Prostate gland (tissue), 2 donors: ENCODE measurements around the gene PDE5A. TPM values are rescaled to one million over a fixed set of nuclear protein-coding genes. Genes with fewer than 3 reads are reported as not detected.
"Not testable (repeated sequence)": the region's sequence is repeated elsewhere in the genome, so short reads cannot be mapped to it uniquely, and the experiment has no call there.

Source experiments
- DNase-seq: peaks from one replicate; pipeline ENCODE4 v3.0.0-alpha.2; 2019; ENCODE audit warnings: low spot score
- H3K27ac ChIP-seq, 2 donors: fragments of 200-600 bp; sonication (generic); 2 replicates each; pipeline ENCODE4 v1.5.1; 2017 to 2019
- H3K27me3 ChIP-seq: fragments of 200-600 bp; sonication (generic); replicated peaks from 2 replicates; pipeline ENCODE4 v1.5.1; 2019; ENCODE audit not compliant: insufficient read depth
- H3K36me3 ChIP-seq, 2 donors: fragments of 200-600 bp; sonication (generic); 1 replicate in 1 of 2; 2 replicates in 1 of 2; pipeline versions ENCODE4 v1.5.1 to v1.8.1; 2017 to 2019
- H3K4me1 ChIP-seq: fragments of 200-600 bp; sonication (generic); replicated peaks from 2 replicates; pipeline ENCODE4 v1.5.1; 2019
- H3K4me3 ChIP-seq, 2 donors: fragments of 200-600 bp; sonication (generic); 2 replicates each; pipeline ENCODE4 v1.5.1; 2017 to 2019
- H3K9me3 ChIP-seq: fragments of 200-600 bp; sonication (generic); 2 replicates; pipeline ENCODE4 v1.5.1; 2017
- POLR2A ChIP-seq: fragments of 450-650 bp; IDR thresholded peaks from one replicate; pipeline ENCODE4 v1.6.1; 2016; ENCODE audit warnings: antibody characterized with exemption, mild to moderate bottlenecking
- POLR2AphosphoS5 ChIP-seq: sonication (generic); formaldehyde crosslinking; IDR thresholded peaks from one replicate; pipeline ENCODE4 v1.6.1; 2017; ENCODE audit warnings: antibody characterized with exemption
- WGBS: methylation state at CpG from one replicate; pipeline ENCODE4 v1.1.5; 2018; 5-methylcytosine and 5-hydroxymethylcytosine counted together
- intact Hi-C: fragments of 100-400 bp; cut with DNase I; formaldehyde crosslinking; loops from one replicate; pipeline ENCODE4 v1.14.2; 2022
- total RNA-seq, 2 donors: library from RNA; depleted of rRNA; stranded (reverse); fragments of >200 nt; gene quantifications; one replicate each; pipeline ENCODE4 v1.1.0, GENCODE V29; 2016
- TF ChIP-seq, protein P1 (sequence below), 4 experiments: fragments of 200-600 bp in 2 of 4; fragments of 450-650 bp in 2 of 4; sonication (generic) in 2 of 4; IDR thresholded peaks; 1 replicate in 3 of 4; 2 replicates in 1 of 4; pipeline ENCODE4 v1.5.1; 2016 to 2019; ENCODE audit warnings: antibody characterized with exemption in 4 of 4, mild to moderate bottlenecking in 2 of 4, moderate library complexity in 2 of 4

Gene PDE5A
- total RNA-seq, 2 donors from 2014 or later, result 46.0 to 49.6 TPM

DNA sequence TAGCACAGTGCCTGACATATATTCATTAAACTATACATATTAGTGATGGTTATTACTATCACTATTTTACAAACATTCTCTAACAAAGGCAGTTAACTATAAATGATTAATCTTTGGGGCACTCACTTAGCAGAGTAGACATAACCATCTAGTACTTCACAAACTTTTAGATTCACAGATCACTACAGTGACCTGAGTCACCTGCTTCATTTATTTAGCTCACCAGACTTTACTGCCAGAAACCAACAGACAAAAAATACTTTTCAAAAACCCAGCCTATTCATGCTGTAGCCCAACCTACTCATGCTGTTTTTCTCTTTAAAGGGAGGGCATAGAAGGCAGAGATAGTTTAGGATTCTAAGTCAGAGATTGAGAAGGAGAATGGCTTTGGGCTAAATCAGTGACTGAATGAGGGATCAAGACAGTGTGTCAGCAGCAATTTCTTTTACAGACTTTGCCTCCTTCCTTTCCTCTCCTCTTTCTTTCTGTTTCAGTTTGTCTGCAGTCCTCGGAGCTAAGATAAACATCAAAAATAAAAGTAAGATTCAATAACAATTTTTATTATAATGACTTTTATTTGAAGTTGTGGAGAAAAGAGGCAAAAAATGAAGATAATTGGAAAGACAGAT is 34.7 kb upstream of the PDE5A start:
- DNase-seq, result no peak
- Histone ChIP-seq H3K36me3 (no peaks in the 10 kb centered on the region), H3K4me3 (no peak overlapping the region), H3K27ac (peak overlapping the region in 1 of 2 donors; percentile 56), H3K27me3 (no peaks in the 10 kb centered on the region), H3K4me1 (no peaks in the 10 kb centered on the region), H3K9me3 (no peaks in the 10 kb centered on the region)
- TF ChIP-seq POLR2A (no peak), POLR2AphosphoS5 (no peak)
- TF ChIP-seq, protein P1, sequence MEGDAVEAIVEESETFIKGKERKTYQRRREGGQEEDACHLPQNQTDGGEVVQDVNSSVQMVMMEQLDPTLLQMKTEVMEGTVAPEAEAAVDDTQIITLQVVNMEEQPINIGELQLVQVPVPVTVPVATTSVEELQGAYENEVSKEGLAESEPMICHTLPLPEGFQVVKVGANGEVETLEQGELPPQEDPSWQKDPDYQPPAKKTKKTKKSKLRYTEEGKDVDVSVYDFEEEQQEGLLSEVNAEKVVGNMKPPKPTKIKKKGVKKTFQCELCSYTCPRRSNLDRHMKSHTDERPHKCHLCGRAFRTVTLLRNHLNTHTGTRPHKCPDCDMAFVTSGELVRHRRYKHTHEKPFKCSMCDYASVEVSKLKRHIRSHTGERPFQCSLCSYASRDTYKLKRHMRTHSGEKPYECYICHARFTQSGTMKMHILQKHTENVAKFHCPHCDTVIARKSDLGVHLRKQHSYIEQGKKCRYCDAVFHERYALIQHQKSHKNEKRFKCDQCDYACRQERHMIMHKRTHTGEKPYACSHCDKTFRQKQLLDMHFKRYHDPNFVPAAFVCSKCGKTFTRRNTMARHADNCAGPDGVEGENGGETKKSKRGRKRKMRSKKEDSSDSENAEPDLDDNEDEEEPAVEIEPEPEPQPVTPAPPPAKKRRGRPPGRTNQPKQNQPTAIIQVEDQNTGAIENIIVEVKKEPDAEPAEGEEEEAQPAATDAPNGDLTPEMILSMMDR (IDR thresholded peaks at IDR 0.05), result no peak
- 14% methylated on average over 1 of the region's 1 CpG for WGBS
- intact Hi-C loops, result no loop called here

DNA sequence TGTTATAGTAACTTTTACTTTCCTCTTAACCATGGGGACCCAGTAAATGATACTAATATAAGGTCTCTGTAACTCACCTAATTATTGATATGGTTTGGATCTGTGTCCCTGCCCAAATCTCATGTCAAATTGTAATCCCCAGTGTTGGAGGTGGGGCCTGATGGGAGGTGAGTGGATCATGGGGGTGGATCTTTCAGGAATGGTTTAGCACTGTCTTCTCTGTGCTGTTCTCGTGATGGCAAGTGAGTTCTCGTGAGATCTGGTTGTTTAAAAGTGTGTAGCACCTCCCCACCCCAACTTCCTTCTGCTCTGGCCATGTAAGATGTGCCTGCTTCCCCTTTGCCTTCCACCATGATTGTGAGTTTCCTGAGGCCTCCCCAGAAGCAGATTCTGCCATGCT is 34.0 kb upstream of the PDE5A start:
- H3K9me3 ChIP-seq, H3K27me3 ChIP-seq, H3K4me1 ChIP-seq, H3K36me3 ChIP-seq, intact Hi-C loops, H3K4me3 ChIP-seq, H3K27ac ChIP-seq, DNase-seq: not testable (repeated sequence)
- 67% methylated on average over 2 of the region's 2 CpGs for WGBS

DNA sequence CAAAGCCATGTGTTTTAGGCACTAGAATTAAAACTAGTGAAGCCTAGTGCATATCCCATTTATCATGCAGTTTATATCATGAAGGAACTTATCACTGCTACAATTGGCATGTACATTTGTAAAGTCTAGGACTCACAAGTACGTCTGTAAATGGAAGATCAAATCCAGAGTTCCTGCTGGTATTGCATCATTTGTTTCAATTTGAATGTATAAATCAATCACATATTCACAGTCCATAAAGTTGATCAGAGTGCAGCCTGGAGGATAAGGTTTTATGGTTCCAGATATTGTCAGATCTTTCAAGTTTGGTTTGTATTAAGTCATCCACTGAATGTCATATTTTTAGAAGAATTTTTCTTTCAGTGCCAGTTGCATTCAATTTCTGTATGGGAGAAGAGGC is 32.6 kb upstream of the PDE5A start:
- Histone ChIP-seq H3K27me3 (no peaks in the 10 kb centered on the region), H3K4me3 (no peak overlapping the region), H3K27ac (no peak overlapping the region), H3K4me1 (no peaks in the 10 kb centered on the region), H3K9me3 (no peaks in the 10 kb centered on the region), H3K36me3 (no peaks in the 10 kb centered on the region)
- intact Hi-C loops, result no loop called here
- WGBS, result 33% methylated on average over 1 of the region's 1 CpG
- TF ChIP-seq, protein P1 (IDR thresholded peaks at IDR 0.05), result no peak
- TF ChIP-seq POLR2AphosphoS5, result no peak
- TF ChIP-seq POLR2A, result no peak
- no peak for DNase-seq

DNA sequence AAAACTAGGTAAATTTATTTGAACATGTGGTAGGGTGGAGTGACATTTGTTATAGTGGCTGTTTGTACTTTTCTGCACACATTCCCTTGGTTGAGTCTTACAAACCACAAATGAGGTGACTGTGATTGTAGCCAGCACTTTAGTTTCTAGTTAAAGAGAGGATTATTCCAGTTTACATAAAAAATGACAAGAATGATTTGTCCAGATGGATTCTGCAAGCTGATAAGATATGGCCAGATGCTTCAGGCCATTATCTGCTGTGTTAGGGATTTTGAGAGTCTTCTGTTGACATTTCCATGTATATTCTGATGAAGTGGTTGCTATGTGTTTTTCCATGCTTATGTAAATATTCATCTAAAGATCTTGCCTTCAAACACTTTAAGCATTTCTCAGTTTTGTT is 31.0 kb upstream of the PDE5A start:
- no peak overlapping the region for H3K4me3 ChIP-seq
- DNase-seq, result no peak
- intact Hi-C loops, result no loop called here
- no peaks in the 10 kb centered on the region for H3K4me1 ChIP-seq
- H3K9me3 ChIP-seq, result no peaks in the 10 kb centered on the region
- no peaks in the 10 kb centered on the region for H3K36me3 ChIP-seq
- no peak overlapping the region for H3K27ac ChIP-seq
- TF ChIP-seq POLR2AphosphoS5 (no peak), POLR2A (no peak)
- TF ChIP-seq, protein P1 (IDR thresholded peaks at IDR 0.05), result no peak
- no peaks in the 10 kb centered on the region for H3K27me3 ChIP-seq

DNA sequence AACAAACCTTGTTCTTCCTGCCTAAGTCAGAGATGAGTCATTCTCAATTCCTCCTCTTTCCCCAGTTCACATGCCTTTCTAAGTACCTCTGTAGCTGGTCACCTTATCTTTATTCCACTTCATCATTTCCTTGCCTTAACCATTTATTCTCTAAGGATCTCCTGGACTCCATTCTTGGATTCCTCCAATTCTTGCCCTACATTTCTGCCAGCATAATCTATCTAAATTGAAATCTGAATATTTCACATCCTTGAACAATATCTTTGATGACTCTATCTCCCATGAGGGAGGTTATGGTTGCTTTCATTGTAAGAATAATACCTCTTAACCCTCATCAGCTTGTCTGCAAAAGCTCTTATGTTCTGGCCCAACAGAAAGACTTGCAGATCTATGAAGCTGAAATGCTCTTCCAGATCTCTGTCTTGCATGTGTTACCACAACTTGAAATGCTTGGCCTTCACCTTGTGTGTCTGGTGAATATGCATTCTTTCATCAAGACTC is 28.6 kb upstream of the PDE5A start:
- H3K9me3 ChIP-seq, result no peaks in the 10 kb centered on the region
- intact Hi-C loops, result no loop called here
- TF ChIP-seq, protein P1 (IDR thresholded peaks at IDR 0.05), result no peak
- TF ChIP-seq POLR2AphosphoS5 (no peak), POLR2A (no peak)
- no peak for DNase-seq
- H3K27me3 ChIP-seq, result no peaks in the 10 kb centered on the region
- no peaks in the 10 kb centered on the region for H3K36me3 ChIP-seq
- no peak overlapping the region for H3K4me3 ChIP-seq
- no peak overlapping the region for H3K27ac ChIP-seq
- H3K4me1 ChIP-seq, result no peaks in the 10 kb centered on the region
